MM.1S (cell line): ENCODE data around the gene KLK15.

Experiments
- EZH2 ChIP-seq: fragments of 300-600 bp; sonication (generic); optimal IDR thresholded peaks from 2 replicates; pipeline ENCODE3; 2017; ENCODE audit warnings: low read depth, mild to moderate bottlenecking, antibody characterized with exemption, low read length, mixed read lengths
- TF ChIP-seq, protein P1 (sequence below): fragments of 300-600 bp; sonication (generic); IDR thresholded peaks from 2 replicates; pipeline ENCODE4 v1.5.1; 2016; ENCODE audit warnings: antibody characterized with exemption, low read length, mixed read lengths

DNA sequence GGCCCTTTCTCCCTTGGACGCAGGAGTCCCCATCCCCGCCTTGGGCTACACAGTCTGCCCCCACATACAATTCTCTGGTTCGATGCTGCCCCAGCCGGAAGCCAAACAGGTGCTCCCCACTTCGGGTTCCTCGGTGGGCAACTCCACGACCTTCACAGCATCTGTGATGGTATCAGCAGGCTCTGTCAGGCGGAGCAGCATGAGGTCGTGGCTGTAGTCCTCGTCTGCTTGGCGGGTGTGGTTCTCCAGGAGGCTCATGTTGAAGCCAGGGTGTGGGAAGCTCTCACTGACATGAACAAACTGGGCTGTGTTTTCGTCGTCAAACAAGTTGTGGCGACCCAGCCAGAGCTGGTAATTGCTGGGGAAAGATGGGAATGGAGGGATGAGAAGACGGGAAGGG lies 13.3 kb downstream of the KLK15 start:
- TF ChIP-seq, protein P1, sequence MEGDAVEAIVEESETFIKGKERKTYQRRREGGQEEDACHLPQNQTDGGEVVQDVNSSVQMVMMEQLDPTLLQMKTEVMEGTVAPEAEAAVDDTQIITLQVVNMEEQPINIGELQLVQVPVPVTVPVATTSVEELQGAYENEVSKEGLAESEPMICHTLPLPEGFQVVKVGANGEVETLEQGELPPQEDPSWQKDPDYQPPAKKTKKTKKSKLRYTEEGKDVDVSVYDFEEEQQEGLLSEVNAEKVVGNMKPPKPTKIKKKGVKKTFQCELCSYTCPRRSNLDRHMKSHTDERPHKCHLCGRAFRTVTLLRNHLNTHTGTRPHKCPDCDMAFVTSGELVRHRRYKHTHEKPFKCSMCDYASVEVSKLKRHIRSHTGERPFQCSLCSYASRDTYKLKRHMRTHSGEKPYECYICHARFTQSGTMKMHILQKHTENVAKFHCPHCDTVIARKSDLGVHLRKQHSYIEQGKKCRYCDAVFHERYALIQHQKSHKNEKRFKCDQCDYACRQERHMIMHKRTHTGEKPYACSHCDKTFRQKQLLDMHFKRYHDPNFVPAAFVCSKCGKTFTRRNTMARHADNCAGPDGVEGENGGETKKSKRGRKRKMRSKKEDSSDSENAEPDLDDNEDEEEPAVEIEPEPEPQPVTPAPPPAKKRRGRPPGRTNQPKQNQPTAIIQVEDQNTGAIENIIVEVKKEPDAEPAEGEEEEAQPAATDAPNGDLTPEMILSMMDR: no peak
- no peak for TF ChIP-seq EZH2
